ENCODE results near the gene MALT1.

DNA sequence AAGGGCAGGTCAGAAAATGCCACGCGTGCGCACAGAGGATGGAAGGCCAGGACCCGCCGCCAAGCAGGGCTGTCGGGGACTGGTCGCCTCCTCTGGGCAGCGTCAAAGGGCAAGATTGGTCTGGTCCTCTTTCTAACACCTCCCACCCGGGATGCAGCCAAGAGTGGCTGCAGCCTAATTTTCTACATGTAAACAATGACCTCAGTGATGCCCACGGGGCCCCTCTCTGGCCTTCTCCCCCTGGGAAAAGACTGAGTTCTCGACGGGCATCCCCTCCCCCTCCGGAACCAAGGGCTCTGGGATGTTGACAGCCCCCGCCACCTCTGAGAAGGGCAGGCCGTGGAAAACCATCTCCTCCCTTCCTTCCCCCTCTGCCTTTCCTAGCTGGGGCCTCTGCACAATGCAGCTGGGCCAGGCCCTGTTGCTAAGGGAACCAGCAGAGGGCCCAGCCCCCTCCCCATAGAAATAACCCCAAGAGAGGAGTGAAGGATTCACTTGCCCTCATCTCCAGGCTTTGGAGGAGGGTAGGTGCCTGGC lies 113.4 kb downstream of the MALT1 start:
- TF ChIP-seq EZH2phosphoT487 (IDR thresholded peaks at IDR 0.05; ENCODE audit: low read length): no peak
- TF ChIP-seq, protein P1, sequence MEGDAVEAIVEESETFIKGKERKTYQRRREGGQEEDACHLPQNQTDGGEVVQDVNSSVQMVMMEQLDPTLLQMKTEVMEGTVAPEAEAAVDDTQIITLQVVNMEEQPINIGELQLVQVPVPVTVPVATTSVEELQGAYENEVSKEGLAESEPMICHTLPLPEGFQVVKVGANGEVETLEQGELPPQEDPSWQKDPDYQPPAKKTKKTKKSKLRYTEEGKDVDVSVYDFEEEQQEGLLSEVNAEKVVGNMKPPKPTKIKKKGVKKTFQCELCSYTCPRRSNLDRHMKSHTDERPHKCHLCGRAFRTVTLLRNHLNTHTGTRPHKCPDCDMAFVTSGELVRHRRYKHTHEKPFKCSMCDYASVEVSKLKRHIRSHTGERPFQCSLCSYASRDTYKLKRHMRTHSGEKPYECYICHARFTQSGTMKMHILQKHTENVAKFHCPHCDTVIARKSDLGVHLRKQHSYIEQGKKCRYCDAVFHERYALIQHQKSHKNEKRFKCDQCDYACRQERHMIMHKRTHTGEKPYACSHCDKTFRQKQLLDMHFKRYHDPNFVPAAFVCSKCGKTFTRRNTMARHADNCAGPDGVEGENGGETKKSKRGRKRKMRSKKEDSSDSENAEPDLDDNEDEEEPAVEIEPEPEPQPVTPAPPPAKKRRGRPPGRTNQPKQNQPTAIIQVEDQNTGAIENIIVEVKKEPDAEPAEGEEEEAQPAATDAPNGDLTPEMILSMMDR (IDR thresholded peaks at IDR 0.05; ENCODE audit: low read length): no peak
